H9 (cell line): ENCODE measurements around the gene PRR12. TPM values are rescaled to one million over a fixed set of nuclear protein-coding genes. Genes with fewer than 3 reads are reported as not detected.

ENCODE experiments used
- DNase-seq: peaks from one replicate; pipeline ENCODE4 v3.0.0-alpha.2; 2017
- H2AFZ ChIP-seq: one replicate; pipeline ENCODE4 v1.6.1; 2013; ENCODE audit warnings: mild to moderate bottlenecking, low read length, control low read depth, moderate library complexity
- H2AK5ac ChIP-seq: 2 replicates; pipeline ENCODE4 v1.6.1; 2013; ENCODE audit warnings: low read length, control low read depth, mixed read lengths; ENCODE audit not compliant: insufficient read length
- H2BK120ac ChIP-seq: one replicate; pipeline ENCODE4 v1.6.1; 2013; ENCODE audit warnings: low read depth, mild to moderate bottlenecking, low read length, control low read depth, inconsistent platforms; ENCODE audit not compliant: poor library complexity, severe bottlenecking
- H2BK12ac ChIP-seq: 2 replicates; pipeline ENCODE4 v1.6.1; 2013; ENCODE audit warnings: low read length, control low read depth, mixed read lengths, low read depth; ENCODE audit not compliant: insufficient read length
- H2BK15ac ChIP-seq: 2 replicates; pipeline ENCODE4 v1.6.1; 2013; ENCODE audit warnings: low read depth, low read length, control low read depth
- H2BK20ac ChIP-seq: one replicate; pipeline ENCODE4 v1.6.1; 2013; ENCODE audit warnings: low read depth, mild to moderate bottlenecking, low read length, control low read depth, inconsistent platforms; ENCODE audit not compliant: poor library complexity, severe bottlenecking
- H2BK5ac ChIP-seq: 2 replicates; pipeline ENCODE4 v1.6.1; 2013; ENCODE audit warnings: low read length, control low read depth, mixed read lengths; ENCODE audit not compliant: insufficient read length
- H3K14ac ChIP-seq: 2 replicates; pipeline ENCODE4 v1.6.1; 2013; ENCODE audit warnings: low read length, control low read depth; ENCODE audit not compliant: insufficient read depth
- H3K18ac ChIP-seq: 2 replicates; pipeline ENCODE4 v1.6.1; 2013; ENCODE audit warnings: low read depth, mild to moderate bottlenecking, mixed read lengths, low read length, control low read depth; ENCODE audit not compliant: insufficient read length
- H3K23ac ChIP-seq: 2 replicates; pipeline ENCODE4 v1.6.1; 2013; ENCODE audit warnings: low read length, control low read depth, mixed read lengths, low read depth; ENCODE audit not compliant: insufficient read length
- H3K23me2 ChIP-seq: 2 replicates; pipeline ENCODE4 v1.6.1; 2013; ENCODE audit warnings: low read depth, mild to moderate bottlenecking, mixed read lengths, low read length, control low read depth; ENCODE audit not compliant: insufficient read length, poor library complexity, severe bottlenecking
- H3K27ac ChIP-seq: 2 replicates; pipeline ENCODE4 v1.5.1; 2013; ENCODE audit warnings: low read length, control low read depth, mixed read lengths, low read depth; ENCODE audit not compliant: insufficient read length
- H3K27me3 ChIP-seq: 2 replicates; pipeline ENCODE4 v1.6.1; 2013; ENCODE audit warnings: low read length, control low read depth, inconsistent platforms; ENCODE audit not compliant: insufficient read depth
- H3K4ac ChIP-seq: 2 replicates; pipeline ENCODE4 v1.6.1; 2013; ENCODE audit warnings: low read depth, mild to moderate bottlenecking, control low read depth, inconsistent platforms, low read length, moderate library complexity
- H3K4me1 ChIP-seq: 2 replicates; pipeline ENCODE4 v1.6.1; 2013; ENCODE audit warnings: low read length, control low read depth, inconsistent platforms; ENCODE audit not compliant: insufficient read depth
- H3K4me2 ChIP-seq: 2 replicates; pipeline ENCODE4 v1.6.1; 2013; ENCODE audit warnings: low read length, control low read depth, mixed read lengths; ENCODE audit not compliant: insufficient read length, insufficient read depth
- H3K56ac ChIP-seq: 2 replicates; pipeline ENCODE4 v1.6.1; 2013; ENCODE audit warnings: low read depth, mild to moderate bottlenecking, mixed read lengths, low read length, control low read depth; ENCODE audit not compliant: insufficient read length
- H3K79me1 ChIP-seq: 2 replicates; pipeline ENCODE4 v1.6.1; 2013; ENCODE audit warnings: low read depth, mild to moderate bottlenecking, moderate library complexity, low read length, control low read depth, inconsistent platforms; ENCODE audit not compliant: insufficient read depth, poor library complexity, severe bottlenecking
- H3K79me2 ChIP-seq: 2 replicates; pipeline ENCODE4 v1.6.1; 2013; ENCODE audit warnings: low read length, control low read depth, inconsistent platforms; ENCODE audit not compliant: insufficient read depth
- H3K9ac ChIP-seq: 2 replicates; pipeline ENCODE4 v1.6.1; 2013; ENCODE audit warnings: low read length, control low read depth, mixed read lengths; ENCODE audit not compliant: insufficient read length; ENCODE audit errors: extremely low read depth
- H3K9me3 ChIP-seq: one replicate; pipeline ENCODE4 v1.6.1; 2013; ENCODE audit warnings: low read depth, low read length, inconsistent platforms; ENCODE audit not compliant: control insufficient read depth
- H3T11ph ChIP-seq: one replicate; pipeline ENCODE4 v1.6.1; 2013; ENCODE audit warnings: mild to moderate bottlenecking, low read length, control low read depth, inconsistent platforms
- H4K20me1 ChIP-seq: one replicate; pipeline ENCODE4 v1.6.1; 2013; ENCODE audit not compliant: control insufficient read depth, insufficient read length, insufficient read depth
- H4K5ac ChIP-seq: 2 replicates; pipeline ENCODE4 v1.6.1; 2013; ENCODE audit warnings: low read depth, mild to moderate bottlenecking, mixed read lengths, low read length, control low read depth; ENCODE audit not compliant: insufficient read length
- H4K8ac ChIP-seq: replicated peaks from 2 replicates; pipeline ENCODE4 v1.6.1; 2013; ENCODE audit warnings: low read length, control low read depth, mixed read lengths, low read depth; ENCODE audit not compliant: insufficient read length
- H4K91ac ChIP-seq: 2 replicates; pipeline ENCODE4 v1.6.1; 2013; ENCODE audit warnings: low read depth, mild to moderate bottlenecking, moderate library complexity, mixed read lengths, low read length, control low read depth; ENCODE audit not compliant: insufficient read length
- H3K27ac Mint-ChIP-seq, 3 experiments: 2 replicates in 2 of 3; 3 replicates in 1 of 3; pipeline ENCODE4 v1.8.0; 2020 to 2021; ENCODE audit warnings: mixed read lengths in 3 of 3, mild to moderate bottlenecking in 1 of 3, moderate library complexity in 1 of 3
- H3K27me3 Mint-ChIP-seq: 2 replicates; pipeline ENCODE4 v1.8.0; 2021; ENCODE audit warnings: low read depth, mild to moderate bottlenecking, moderate library complexity, mixed read lengths
- H3K36me3 Mint-ChIP-seq, 3 experiments: 2 replicates in 2 of 3; 3 replicates in 1 of 3; pipeline ENCODE4 v1.8.0; 2020 to 2021; ENCODE audit warnings: low read depth in 3 of 3, mixed read lengths in 3 of 3; ENCODE audit not compliant: insufficient read depth in 1 of 3
- H3K4me1 Mint-ChIP-seq, 2 experiments: 2 replicates each; pipeline ENCODE4 v1.8.0; 2020; ENCODE audit warnings: mixed read lengths in 2 of 2
- H3K4me3 Mint-ChIP-seq, 2 experiments: 2 replicates in 1 of 2; 3 replicates in 1 of 2; pipeline ENCODE4 v1.8.0; 2020 to 2021; ENCODE audit warnings: mild to moderate bottlenecking in 2 of 2, mixed read lengths in 2 of 2, moderate library complexity in 1 of 2
- H3K9me3 Mint-ChIP-seq, 2 experiments: 2 replicates in 1 of 2; 3 replicates in 1 of 2; pipeline ENCODE4 v1.8.0; 2020; ENCODE audit warnings: mild to moderate bottlenecking in 2 of 2, mixed read lengths in 2 of 2, moderate library complexity in 1 of 2
- CTCF ChIP-seq: fragments of 200-600 bp; sonication (generic); conservative IDR thresholded peaks from 3 replicates; pipeline ENCODE4 v1.8.0; 2021; ENCODE audit warnings: antibody characterized with exemption, mild to moderate bottlenecking
- WGBS: extraction: QIAGEN DNeasy Blood & Tissue Kit; methylation state at CpG from one replicate; pipeline ENCODE4 v1.1.7; 2013; ENCODE audit warnings: missing lambda C conversion rate, low lambda C conversion rate, mixed read lengths; ENCODE audit not compliant: insufficient read length; ENCODE audit errors: extremely low coverage; 5-methylcytosine and 5-hydroxymethylcytosine counted together
- total RNA-seq: library from RNA; stranded (reverse); gene quantifications from 2 replicates; pipeline ENCODE4 v1.2.1, GENCODE V29; 2021

Gene PRR12
- total RNA-seq, 1 experiment from 2014 or later: 65.9 TPM

DNA sequence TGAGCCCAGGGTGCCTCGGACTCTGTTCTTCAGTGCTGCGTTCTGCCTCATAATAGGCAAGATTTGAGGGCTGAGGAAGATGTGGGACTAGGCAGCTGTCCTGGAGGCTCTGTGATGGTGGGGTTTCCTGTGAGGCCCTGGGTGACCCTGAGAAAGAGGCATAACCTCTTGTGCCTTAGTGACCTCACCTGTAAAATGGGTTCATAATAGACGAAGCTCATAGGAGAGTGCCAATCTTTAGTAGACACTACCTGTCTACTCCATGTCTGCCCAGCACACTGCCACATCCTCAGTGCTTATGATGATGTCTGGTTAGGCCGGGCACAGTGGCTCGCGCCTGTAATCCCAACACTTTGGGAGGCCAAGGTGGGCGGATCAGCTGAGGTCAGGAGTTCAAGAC lies 25.6 kb downstream of the PRR12 start:
- Mint-ChIP-seq H3K4me1 (peaks cover 0 to 2% of the 10 kb centered on the region in 2 experiments; a peak in 1 of 4 replicates), H3K9me3 (no peaks in the 10 kb centered on the region), H3K36me3 (peaks cover 52 to 76% (median 72%) of the 10 kb centered on the region in 3 experiments), H3K27ac (no peak overlapping the region), H3K4me3 (no peak overlapping the region), H3K27me3 (no peaks in the 10 kb centered on the region; the same call in 1 of the 2 replicates)
- Histone ChIP-seq H2AK5ac (no peak overlapping the region), H3K56ac (no peak overlapping the region), H3K9ac (no peak overlapping the region), H3T11ph (no peak overlapping the region), H4K8ac (no peak overlapping the region), H3K18ac (no peak overlapping the region), H2BK12ac (no peak overlapping the region), H3K4me1 (no peaks in the 10 kb centered on the region), H2BK20ac (no peak overlapping the region), H3K23me2 (no peaks in the 10 kb centered on the region), H3K23ac (no peak overlapping the region), H3K79me1 (no peaks in the 10 kb centered on the region), H2AFZ (no peak overlapping the region), H4K20me1 (no peaks in the 10 kb centered on the region), H2BK5ac (no peak overlapping the region), H4K5ac (no peak overlapping the region), H3K4ac (no peak overlapping the region), H3K27ac (no peak overlapping the region), H3K4me2 (no peak overlapping the region), H3K14ac (no peak overlapping the region), H3K9me3 (no peaks in the 10 kb centered on the region), H2BK15ac (no peak overlapping the region), H3K27me3 (no peaks in the 10 kb centered on the region), H2BK120ac (no peak overlapping the region), H4K91ac (no peak overlapping the region), H3K79me2 (no peaks in the 10 kb centered on the region; the same call in 1 of the 2 replicates)
- no peak for TF ChIP-seq CTCF
- no peak for DNase-seq
- no CpG with 5 or more reads among the region's 7 CpGs for WGBS
